Neuron (in vitro differentiated cells): ENCODE results near the gene DYSF.

ENCODE experiments used
- H2AFZ ChIP-seq: one replicate; pipeline ENCODE4 v1.6.1; 2013; ENCODE audit warnings: low read depth, mild to moderate bottlenecking, inconsistent platforms, low read length, moderate library complexity
- H3K27me3 ChIP-seq: one replicate; pipeline ENCODE4 v1.6.1; 2013; ENCODE audit warnings: low read length; ENCODE audit not compliant: insufficient read depth
- H3K36me3 ChIP-seq: one replicate; pipeline ENCODE4 v1.6.1; 2013; ENCODE audit warnings: low read length; ENCODE audit not compliant: insufficient read depth
- H3K4me1 ChIP-seq: one replicate; pipeline ENCODE4 v1.6.1; 2013; ENCODE audit warnings: low read length; ENCODE audit not compliant: insufficient read depth
- H3K4me3 ChIP-seq: 2 replicates; pipeline ENCODE4 v1.5.1; 2013; ENCODE audit warnings: mild to moderate bottlenecking, low read length, moderate library complexity
- H3K9me3 ChIP-seq: one replicate; pipeline ENCODE4 v1.6.1; 2013; ENCODE audit warnings: low read length

DYSF gene

GRCh38 chr2:71716697-71717624 is 263.6 kb downstream of the DYSF start:
- peaks cover 2% of the 10 kb centered on the region for H3K4me1 ChIP-seq
- no peaks in the 10 kb centered on the region for H3K27me3 ChIP-seq
- H2AFZ ChIP-seq = no peak overlapping the region
- H3K9me3 ChIP-seq = no peaks in the 10 kb centered on the region
- no peaks in the 10 kb centered on the region for H3K36me3 ChIP-seq
- no peak overlapping the region for H3K4me3 ChIP-seq

DNA sequence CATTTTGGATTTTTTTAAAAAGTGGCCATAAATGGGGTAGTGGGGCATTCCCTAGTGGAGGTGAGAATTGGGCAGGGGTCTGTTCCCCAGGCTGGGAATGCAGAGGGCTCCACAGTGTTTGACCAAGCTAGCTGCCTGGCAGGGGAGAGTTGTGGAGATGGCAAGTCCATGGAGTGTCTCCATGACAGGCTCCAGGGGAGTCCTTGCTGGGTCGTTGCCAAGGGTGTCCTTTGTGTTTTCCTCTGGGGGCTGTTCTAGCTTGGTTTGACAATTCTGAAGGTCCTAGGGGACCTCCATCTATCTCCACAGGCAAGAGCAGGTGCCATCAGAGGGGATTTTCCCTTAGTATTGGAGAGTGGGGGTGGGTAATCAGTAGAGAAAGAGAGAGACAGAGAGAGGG is 265.3 kb downstream of the DYSF start:
- Histone ChIP-seq H3K4me1 (peaks cover 2% of the 10 kb centered on the region), H3K36me3 (no peaks in the 10 kb centered on the region), H2AFZ (no peak overlapping the region), H3K4me3 (no peak overlapping the region), H3K9me3 (no peaks in the 10 kb centered on the region), H3K27me3 (no peaks in the 10 kb centered on the region)

DNA sequence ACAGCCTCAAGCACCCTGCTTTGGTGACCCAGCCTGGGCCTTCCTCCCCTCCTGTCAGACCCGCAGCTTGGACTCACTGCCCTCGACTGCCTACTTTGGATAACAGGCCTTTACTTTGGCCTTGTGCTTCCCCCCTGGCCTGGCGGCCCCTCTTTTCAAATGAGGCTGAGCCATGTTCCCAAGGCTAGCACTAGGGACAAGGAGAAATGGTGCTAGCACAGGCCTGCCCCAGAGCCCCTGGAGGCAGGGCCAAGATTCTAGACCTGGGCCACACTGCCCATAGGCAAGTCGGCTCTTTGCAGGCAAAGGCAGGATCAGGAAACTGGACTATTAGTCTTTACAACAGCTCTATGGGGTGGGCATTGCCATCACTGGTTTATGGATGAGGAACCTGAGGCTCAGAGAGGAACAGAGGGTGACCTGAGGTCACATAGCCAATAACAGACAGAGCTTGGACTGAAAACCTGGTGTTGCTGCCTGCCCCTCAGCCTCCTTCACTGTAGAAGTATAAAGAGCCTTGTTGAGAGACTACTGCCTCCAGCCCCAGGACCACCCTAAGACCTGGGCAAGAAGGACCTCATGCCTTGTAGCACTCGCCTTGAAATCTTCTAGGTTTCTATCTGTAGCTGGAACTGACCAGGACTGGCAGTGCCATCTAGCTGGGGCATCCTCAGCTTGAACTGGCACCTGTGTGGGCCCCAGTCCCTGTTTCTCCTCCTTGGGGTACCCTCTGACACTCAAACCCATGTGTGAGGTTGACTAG is 266.3 kb downstream of the DYSF start:
- peaks cover 2% of the 10 kb centered on the region for H3K4me1 ChIP-seq
- H3K9me3 ChIP-seq = no peaks in the 10 kb centered on the region
- no peaks in the 10 kb centered on the region for H3K27me3 ChIP-seq
- H2AFZ ChIP-seq = no peak overlapping the region
- H3K36me3 ChIP-seq = no peaks in the 10 kb centered on the region
- H3K4me3 ChIP-seq = no peak overlapping the region

- no peaks in the 10 kb centered on the region for H3K36me3 ChIP-seq
- no peak overlapping the region for H3K4me3 ChIP-seq
- H2AFZ ChIP-seq = no peak overlapping the region
- H3K4me1 ChIP-seq = peaks cover 2% of the 10 kb centered on the region
- H3K9me3 ChIP-seq = no peaks in the 10 kb centered on the region
- H3K27me3 ChIP-seq = no peaks in the 10 kb centered on the region
Measured at GRCh38 chr2:71720283-71720560, 266.9 kb downstream of the DYSF start.

DNA sequence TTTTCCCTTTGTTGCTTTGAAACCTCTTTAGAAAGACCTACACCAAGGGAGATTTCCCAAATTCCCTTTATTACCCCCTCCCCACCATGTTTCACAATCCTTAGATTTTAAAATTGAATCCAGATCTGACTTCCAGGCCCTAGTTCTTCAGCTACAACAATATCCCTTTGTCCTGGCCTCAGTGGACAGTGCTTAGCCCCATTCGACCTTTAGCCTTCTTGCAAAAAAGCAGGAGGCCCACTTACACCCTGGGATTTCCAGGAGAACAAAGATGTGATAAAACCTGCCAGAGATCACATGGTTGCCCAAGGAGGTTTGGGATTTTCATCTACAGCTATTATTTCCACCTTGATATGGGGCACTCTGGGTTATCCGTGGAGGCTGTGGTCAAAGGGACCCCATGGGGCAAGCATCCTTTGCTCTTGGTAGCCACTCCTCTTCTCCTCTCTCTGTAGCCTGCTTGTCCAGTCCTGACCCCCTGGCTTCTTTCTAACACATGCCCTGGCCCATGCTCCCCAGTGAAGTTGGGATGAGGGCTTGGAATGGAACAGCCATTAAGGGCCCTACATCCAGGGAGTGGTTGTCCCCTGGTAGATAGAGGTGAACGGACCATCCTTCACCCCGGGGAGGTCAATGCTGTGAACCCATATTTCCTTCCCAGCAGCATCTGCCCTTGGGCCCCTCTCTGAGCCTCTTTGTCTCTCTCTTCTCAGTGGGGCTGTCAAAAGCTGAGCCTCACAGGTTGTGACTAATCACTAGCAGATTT is 267.4 kb downstream of the DYSF start:
- Histone ChIP-seq H3K9me3 (no peaks in the 10 kb centered on the region), H3K4me3 (no peak overlapping the region), H3K4me1 (peaks cover 2% of the 10 kb centered on the region), H2AFZ (no peak overlapping the region), H3K27me3 (no peaks in the 10 kb centered on the region), H3K36me3 (no peaks in the 10 kb centered on the region)

GRCh38 chr2:71721362-71721665 is 268.0 kb downstream of the DYSF start:
- no peak overlapping the region for H2AFZ ChIP-seq
- H3K9me3 ChIP-seq = no peaks in the 10 kb centered on the region
- H3K36me3 ChIP-seq = no peaks in the 10 kb centered on the region
- peaks cover 2% of the 10 kb centered on the region for H3K4me1 ChIP-seq
- no peaks in the 10 kb centered on the region for H3K27me3 ChIP-seq
- H3K4me3 ChIP-seq = no peak overlapping the region

- H3K4me1 ChIP-seq = peaks cover 2% of the 10 kb centered on the region
- no peaks in the 10 kb centered on the region for H3K27me3 ChIP-seq
- no peaks in the 10 kb centered on the region for H3K9me3 ChIP-seq
- H3K4me3 ChIP-seq = no peak overlapping the region
- H3K36me3 ChIP-seq = no peaks in the 10 kb centered on the region
- H2AFZ ChIP-seq = no peak overlapping the region
Measured at GRCh38 chr2:71721669-71722068, 268.3 kb downstream of the DYSF start.

- Histone ChIP-seq H3K27me3 (no peaks in the 10 kb centered on the region), H2AFZ (no peak overlapping the region), H3K9me3 (no peaks in the 10 kb centered on the region), H3K36me3 (no peaks in the 10 kb centered on the region), H3K4me1 (peaks cover 2% of the 10 kb centered on the region), H3K4me3 (no peak overlapping the region)
Measured at GRCh38 chr2:71722286-71722685, 268.9 kb downstream of the DYSF start.

DNA sequence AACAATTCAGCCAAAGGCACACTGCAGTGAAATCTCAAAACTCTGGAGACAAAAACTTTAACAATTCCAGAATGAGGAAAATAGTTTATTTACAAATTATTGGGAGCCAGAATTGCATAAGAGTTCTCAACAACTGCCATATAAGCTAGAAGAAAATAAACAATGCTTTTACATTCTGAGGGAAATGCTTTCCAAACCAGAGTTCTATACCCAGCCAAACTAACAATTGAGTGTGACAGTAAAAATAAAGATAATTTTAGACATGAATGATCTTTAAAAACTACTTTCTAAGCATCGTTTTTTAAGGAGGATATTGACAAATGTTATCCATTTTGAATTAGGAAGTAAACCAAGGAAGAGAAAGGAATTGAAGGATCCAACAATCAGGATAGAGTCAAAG is 271.4 kb downstream of the DYSF start:
- Histone ChIP-seq H3K36me3 (no peaks in the 10 kb centered on the region), H3K27me3 (no peaks in the 10 kb centered on the region), H3K9me3 (no peaks in the 10 kb centered on the region), H2AFZ (no peak overlapping the region), H3K4me1 (peaks cover 2% of the 10 kb centered on the region), H3K4me3 (no peak overlapping the region)

DNA sequence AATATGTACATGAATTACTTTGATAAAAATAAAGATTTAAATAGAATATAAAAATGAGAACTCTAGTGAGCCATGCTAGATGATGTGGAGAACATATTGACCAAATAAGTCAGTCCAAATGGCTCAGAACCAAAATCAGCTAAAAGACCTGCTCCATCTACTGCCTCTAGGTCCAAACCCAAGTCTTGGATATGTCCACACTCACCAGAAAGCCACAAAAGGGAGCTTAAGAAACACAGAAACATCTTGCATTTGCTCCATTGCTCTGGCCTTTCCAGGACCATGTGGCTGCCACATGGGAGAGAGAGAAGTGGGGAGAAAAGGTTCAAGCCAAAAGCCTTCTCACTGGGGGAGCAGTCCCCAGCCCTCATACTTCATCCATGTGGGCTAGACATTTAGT is 272.5 kb downstream of the DYSF start:
- Histone ChIP-seq H3K9me3 (no peaks in the 10 kb centered on the region), H3K4me3 (no peak overlapping the region), H3K4me1 (no peaks in the 10 kb centered on the region), H2AFZ (no peak overlapping the region), H3K36me3 (no peaks in the 10 kb centered on the region), H3K27me3 (no peaks in the 10 kb centered on the region)

- Histone ChIP-seq H3K36me3 (no peaks in the 10 kb centered on the region), H3K4me3 (no peak overlapping the region), H3K27me3 (no peaks in the 10 kb centered on the region), H3K4me1 (no peaks in the 10 kb centered on the region), H2AFZ (no peak overlapping the region), H3K9me3 (no peaks in the 10 kb centered on the region)
Measured at GRCh38 chr2:71727562-71727961, 274.2 kb downstream of the DYSF start.

DNA sequence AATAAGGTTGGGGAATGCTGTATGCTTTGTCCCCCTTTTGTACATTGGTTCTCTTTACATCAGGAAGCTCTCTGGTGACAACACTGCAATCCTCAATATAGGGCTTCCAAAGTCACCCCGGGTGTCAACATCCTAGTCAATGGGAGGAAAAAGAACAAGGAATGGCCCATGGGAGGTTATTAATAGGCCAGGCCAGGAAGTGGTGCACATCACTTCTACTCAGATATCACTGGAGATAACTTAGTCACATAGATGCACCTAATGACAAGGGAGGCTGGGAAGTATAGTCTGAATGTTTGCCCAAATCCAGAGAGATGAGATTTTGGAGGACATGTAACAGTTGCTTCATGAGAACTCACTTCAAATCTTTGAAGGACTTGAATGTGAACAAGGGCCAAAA is 274.7 kb downstream of the DYSF start:
- Histone ChIP-seq H3K9me3 (no peaks in the 10 kb centered on the region), H2AFZ (no peak overlapping the region), H3K4me1 (no peaks in the 10 kb centered on the region), H3K27me3 (no peaks in the 10 kb centered on the region), H3K36me3 (no peaks in the 10 kb centered on the region), H3K4me3 (no peak overlapping the region)

DNA sequence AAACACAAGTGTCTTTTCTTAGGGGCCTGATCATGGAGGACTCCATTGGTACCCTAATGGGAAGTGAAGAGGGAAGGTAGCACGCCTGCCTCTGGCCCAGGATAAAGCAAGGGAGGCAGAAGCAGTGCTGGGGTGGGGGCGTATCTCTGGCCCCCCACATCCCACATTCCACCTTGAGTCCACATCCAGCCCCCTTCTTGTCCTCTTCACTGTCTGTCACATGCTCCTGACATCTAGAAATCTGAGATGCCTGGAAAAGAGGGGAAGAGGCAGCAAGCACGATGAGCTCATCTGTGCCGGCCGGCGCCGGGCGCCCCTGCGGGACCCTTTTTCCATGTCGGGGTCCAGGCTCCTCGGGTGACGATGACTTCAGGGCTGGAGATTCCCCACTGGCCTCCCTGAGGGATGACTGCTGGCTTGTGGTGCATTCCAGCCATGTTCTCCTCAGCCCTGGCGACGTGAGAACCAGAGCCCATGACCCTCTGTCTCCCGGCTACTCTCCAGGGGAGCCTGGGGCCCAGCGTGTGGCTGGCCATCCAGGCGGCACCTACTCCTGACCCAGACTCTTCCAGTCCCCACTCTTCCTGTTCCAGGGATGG is 277.5 kb downstream of the DYSF start:
- H3K27me3 ChIP-seq = no peaks in the 10 kb centered on the region
- no peaks in the 10 kb centered on the region for H3K4me1 ChIP-seq
- no peaks in the 10 kb centered on the region for H3K36me3 ChIP-seq
- no peak overlapping the region for H3K4me3 ChIP-seq
- no peaks in the 10 kb centered on the region for H3K9me3 ChIP-seq
- H2AFZ ChIP-seq = no peak overlapping the region
